Measurements from ENCODE around the gene MACROD2. TPM values are rescaled to one million over a fixed set of nuclear protein-coding genes. Genes with fewer than 3 reads are reported as not detected.

MACROD2 gene
- total and polyA plus RNA-seq, 4 donors, result 0.66 to 10.5 (median 3.3) TPM

DNA sequence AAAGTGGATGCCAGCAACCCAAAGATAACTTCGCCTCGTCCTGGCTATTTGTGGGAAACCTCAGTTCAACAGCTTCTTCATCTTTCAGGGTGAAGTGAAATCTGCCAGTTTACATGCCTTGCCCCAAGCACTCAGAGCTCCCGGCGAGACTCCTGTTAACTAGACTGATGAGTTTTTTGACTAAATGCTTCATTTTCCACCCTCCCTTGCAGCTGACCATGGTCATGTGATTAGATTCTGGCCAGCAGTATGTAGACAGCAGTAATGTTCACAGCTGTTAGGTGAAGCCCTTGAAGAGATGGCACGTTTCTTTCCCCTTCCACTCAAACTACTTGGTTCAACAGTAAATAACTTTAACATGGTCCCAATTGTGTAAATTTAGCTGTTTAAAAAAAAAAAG is 1060.9 kb downstream of the MACROD2 start:
- DNase-seq (ENCODE audit: low spot score), result no peak
- no peaks in the 10 kb centered on the region for H3K36me3 ChIP-seq (ENCODE audit: control insufficient read depth in 4 of 4, insufficient read depth in 3 of 4, low read depth in 1 of 4, low read length in 3 of 4)
- H3K27me3 ChIP-seq (ENCODE audit: control insufficient read depth in 4 of 4, insufficient read depth in 4 of 4, low read length in 3 of 4), result no peaks in the 10 kb centered on the region
- 83% methylated on average over 5 of the region's 5 CpGs for WGBS
- H3K9me3 ChIP-seq (ENCODE audit: control insufficient read depth in 4 of 4, low read length in 3 of 4), result peaks cover 0 to 1% (median 0%) of the 10 kb centered on the region in 4 donors
- H3K4me3 ChIP-seq (ENCODE audit: low read depth in 1 of 3, low read length in 3 of 3), result no peak overlapping the region
- H3K4me1 ChIP-seq (ENCODE audit: control insufficient read depth in 4 of 4, insufficient read depth in 4 of 4, low read length in 3 of 4), result no peaks in the 10 kb centered on the region
- H3K27ac ChIP-seq (ENCODE audit: low read depth in 1 of 2, low read length in 2 of 2), result no peak overlapping the region
- TF ChIP-seq YY1 (IDR thresholded peaks at IDR 0.05) (no peak), FOXA1 (IDR thresholded peaks at IDR 0.05) (no peak)
- H3K9ac ChIP-seq (ENCODE audit: low read depth in 1 of 2, low read length in 2 of 2), result no peak overlapping the region

DNA sequence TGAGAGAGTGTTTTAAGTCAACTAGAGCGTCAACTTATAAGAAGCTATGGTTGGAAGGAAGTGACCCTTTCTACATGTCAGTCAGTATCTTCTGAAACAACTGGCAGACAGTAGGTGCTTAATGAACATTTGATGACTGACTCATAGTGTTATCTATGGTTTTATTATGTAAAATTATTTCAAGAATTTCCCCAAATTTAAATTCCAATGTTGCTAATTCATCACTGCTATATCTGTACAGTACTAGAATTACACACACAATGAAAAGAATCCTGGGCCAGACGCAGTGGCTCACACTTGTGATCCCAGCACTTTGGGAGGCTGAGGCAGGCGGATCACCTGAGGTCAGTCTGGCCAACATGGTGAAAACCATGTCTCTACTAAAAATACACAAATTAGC is 1063.5 kb downstream of the MACROD2 start:
- WGBS, result 78% methylated on average over 3 of the region's 3 CpGs
- DNase-seq (ENCODE audit: low spot score), result no peak
- no peak overlapping the region for H3K9ac ChIP-seq (ENCODE audit: low read depth in 1 of 2, low read length in 2 of 2)
- no peaks in the 10 kb centered on the region for H3K4me1 ChIP-seq (ENCODE audit: control insufficient read depth in 4 of 4, insufficient read depth in 4 of 4, low read length in 3 of 4)
- no peaks in the 10 kb centered on the region for H3K27me3 ChIP-seq (ENCODE audit: control insufficient read depth in 4 of 4, insufficient read depth in 4 of 4, low read length in 3 of 4)
- H3K27ac ChIP-seq (ENCODE audit: low read depth in 1 of 2, low read length in 2 of 2), result no peak overlapping the region
- TF ChIP-seq YY1 (IDR thresholded peaks at IDR 0.05) (no peak), FOXA2 (IDR thresholded peaks at IDR 0.05) (no peak), HNF4G (IDR thresholded peaks at IDR 0.05) (no peak), HNF4A (conservative IDR thresholded peaks at IDR 0.05) (no peak), SP1 (IDR thresholded peaks at IDR 0.05) (no peak), GABPA (IDR thresholded peaks at IDR 0.05 in 1 of 2, conservative IDR thresholded peaks at IDR 0.05 in 1 of 2) (no peak)
- TF ChIP-seq, protein P1, sequence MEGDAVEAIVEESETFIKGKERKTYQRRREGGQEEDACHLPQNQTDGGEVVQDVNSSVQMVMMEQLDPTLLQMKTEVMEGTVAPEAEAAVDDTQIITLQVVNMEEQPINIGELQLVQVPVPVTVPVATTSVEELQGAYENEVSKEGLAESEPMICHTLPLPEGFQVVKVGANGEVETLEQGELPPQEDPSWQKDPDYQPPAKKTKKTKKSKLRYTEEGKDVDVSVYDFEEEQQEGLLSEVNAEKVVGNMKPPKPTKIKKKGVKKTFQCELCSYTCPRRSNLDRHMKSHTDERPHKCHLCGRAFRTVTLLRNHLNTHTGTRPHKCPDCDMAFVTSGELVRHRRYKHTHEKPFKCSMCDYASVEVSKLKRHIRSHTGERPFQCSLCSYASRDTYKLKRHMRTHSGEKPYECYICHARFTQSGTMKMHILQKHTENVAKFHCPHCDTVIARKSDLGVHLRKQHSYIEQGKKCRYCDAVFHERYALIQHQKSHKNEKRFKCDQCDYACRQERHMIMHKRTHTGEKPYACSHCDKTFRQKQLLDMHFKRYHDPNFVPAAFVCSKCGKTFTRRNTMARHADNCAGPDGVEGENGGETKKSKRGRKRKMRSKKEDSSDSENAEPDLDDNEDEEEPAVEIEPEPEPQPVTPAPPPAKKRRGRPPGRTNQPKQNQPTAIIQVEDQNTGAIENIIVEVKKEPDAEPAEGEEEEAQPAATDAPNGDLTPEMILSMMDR (IDR thresholded peaks at IDR 0.05; ENCODE audit: low read depth, low read length, missing input control), result no peak
- TF ChIP-seq, protein P2, sequence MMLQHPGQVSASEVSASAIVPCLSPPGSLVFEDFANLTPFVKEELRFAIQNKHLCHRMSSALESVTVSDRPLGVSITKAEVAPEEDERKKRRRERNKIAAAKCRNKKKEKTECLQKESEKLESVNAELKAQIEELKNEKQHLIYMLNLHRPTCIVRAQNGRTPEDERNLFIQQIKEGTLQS (IDR thresholded peaks at IDR 0.05), result no peak
- TF ChIP-seq, protein P3, sequence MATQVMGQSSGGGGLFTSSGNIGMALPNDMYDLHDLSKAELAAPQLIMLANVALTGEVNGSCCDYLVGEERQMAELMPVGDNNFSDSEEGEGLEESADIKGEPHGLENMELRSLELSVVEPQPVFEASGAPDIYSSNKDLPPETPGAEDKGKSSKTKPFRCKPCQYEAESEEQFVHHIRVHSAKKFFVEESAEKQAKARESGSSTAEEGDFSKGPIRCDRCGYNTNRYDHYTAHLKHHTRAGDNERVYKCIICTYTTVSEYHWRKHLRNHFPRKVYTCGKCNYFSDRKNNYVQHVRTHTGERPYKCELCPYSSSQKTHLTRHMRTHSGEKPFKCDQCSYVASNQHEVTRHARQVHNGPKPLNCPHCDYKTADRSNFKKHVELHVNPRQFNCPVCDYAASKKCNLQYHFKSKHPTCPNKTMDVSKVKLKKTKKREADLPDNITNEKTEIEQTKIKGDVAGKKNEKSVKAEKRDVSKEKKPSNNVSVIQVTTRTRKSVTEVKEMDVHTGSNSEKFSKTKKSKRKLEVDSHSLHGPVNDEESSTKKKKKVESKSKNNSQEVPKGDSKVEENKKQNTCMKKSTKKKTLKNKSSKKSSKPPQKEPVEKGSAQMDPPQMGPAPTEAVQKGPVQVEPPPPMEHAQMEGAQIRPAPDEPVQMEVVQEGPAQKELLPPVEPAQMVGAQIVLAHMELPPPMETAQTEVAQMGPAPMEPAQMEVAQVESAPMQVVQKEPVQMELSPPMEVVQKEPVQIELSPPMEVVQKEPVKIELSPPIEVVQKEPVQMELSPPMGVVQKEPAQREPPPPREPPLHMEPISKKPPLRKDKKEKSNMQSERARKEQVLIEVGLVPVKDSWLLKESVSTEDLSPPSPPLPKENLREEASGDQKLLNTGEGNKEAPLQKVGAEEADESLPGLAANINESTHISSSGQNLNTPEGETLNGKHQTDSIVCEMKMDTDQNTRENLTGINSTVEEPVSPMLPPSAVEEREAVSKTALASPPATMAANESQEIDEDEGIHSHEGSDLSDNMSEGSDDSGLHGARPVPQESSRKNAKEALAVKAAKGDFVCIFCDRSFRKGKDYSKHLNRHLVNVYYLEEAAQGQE (IDR thresholded peaks at IDR 0.05), result no peak
- no peaks in the 10 kb centered on the region for H3K9me3 ChIP-seq (ENCODE audit: control insufficient read depth in 4 of 4, low read length in 3 of 4)
- H3K36me3 ChIP-seq (ENCODE audit: control insufficient read depth in 4 of 4, insufficient read depth in 3 of 4, low read depth in 1 of 4, low read length in 3 of 4), result no peaks in the 10 kb centered on the region
- H3K4me3 ChIP-seq (ENCODE audit: low read depth in 1 of 3, low read length in 3 of 3), result no peak overlapping the region

DNA sequence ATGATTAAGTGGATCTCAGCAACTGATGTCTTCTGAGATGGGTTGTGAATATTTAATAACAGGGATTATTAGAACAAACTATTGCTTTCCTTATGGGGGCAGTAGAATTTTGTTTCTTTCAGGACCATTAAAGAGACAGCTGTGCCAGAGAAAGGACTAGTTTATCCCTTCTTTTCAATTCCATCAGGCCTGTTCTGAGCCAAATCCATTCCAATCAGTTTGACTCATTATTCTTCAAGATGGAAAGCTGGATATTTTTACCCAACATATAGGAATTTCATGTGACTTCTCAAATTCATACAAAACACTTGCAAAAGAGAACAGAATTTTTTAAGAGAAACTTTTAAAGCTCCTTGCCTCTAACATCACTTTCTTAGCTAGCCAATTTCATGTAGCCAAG is 1064.1 kb downstream of the MACROD2 start:
- no peaks in the 10 kb centered on the region for H3K27me3 ChIP-seq (ENCODE audit: control insufficient read depth in 4 of 4, insufficient read depth in 4 of 4, low read length in 3 of 4)
- no peak overlapping the region for H3K9ac ChIP-seq (ENCODE audit: low read depth in 1 of 2, low read length in 2 of 2)
- DNase-seq (ENCODE audit: low spot score), result no peak
- no peak overlapping the region for H3K4me3 ChIP-seq (ENCODE audit: low read depth in 1 of 3, low read length in 3 of 3)
- no peaks in the 10 kb centered on the region for H3K4me1 ChIP-seq (ENCODE audit: control insufficient read depth in 4 of 4, insufficient read depth in 4 of 4, low read length in 3 of 4)
- no peak overlapping the region for H3K27ac ChIP-seq (ENCODE audit: low read depth in 1 of 2, low read length in 2 of 2)
- no peaks in the 10 kb centered on the region for H3K9me3 ChIP-seq (ENCODE audit: control insufficient read depth in 4 of 4, low read length in 3 of 4)
- H3K36me3 ChIP-seq (ENCODE audit: control insufficient read depth in 4 of 4, insufficient read depth in 3 of 4, low read depth in 1 of 4, low read length in 3 of 4), result no peaks in the 10 kb centered on the region
- TF ChIP-seq NR2F2 (IDR thresholded peaks at IDR 0.05), result no peak
- no peak for TF ChIP-seq HNF4A (conservative IDR thresholded peaks at IDR 0.05)
- no peak for TF ChIP-seq FOXA1 (IDR thresholded peaks at IDR 0.05)
- TF ChIP-seq JUND (IDR thresholded peaks at IDR 0.05), result no peak
- TF ChIP-seq RAD21 (IDR thresholded peaks at IDR 0.05), result no peak
- TF ChIP-seq, protein P2 (IDR thresholded peaks at IDR 0.05), result no peak
- TF ChIP-seq HNF4G (IDR thresholded peaks at IDR 0.05), result no peak
- TF ChIP-seq, protein P4, sequence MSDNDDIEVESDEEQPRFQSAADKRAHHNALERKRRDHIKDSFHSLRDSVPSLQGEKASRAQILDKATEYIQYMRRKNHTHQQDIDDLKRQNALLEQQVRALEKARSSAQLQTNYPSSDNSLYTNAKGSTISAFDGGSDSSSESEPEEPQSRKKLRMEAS (IDR thresholded peaks at IDR 0.05), result no peak
- TF ChIP-seq, protein P3 (IDR thresholded peaks at IDR 0.05), result no peak
- TF ChIP-seq SP1 (IDR thresholded peaks at IDR 0.05), result no peak
- no peak for TF ChIP-seq EGR1 (IDR thresholded peaks at IDR 0.05; ENCODE audit: low read depth in 2 of 2)
- no peak for TF ChIP-seq TAF1 (conservative IDR thresholded peaks at IDR 0.05)
- TF ChIP-seq GABPA (IDR thresholded peaks at IDR 0.05 in 1 of 2, conservative IDR thresholded peaks at IDR 0.05 in 1 of 2), result no peak
- no peak for TF ChIP-seq FOXA2 (IDR thresholded peaks at IDR 0.05)

Measured in liver (tissue), 9 donors.